Gastrocnemius medialis (tissue), 4 donors: Measurements from ENCODE around the gene RC3H2.

Source experiments
- CTCF ChIP-seq, 5 experiments: fragments of 450-650 bp in 3 of 5; fragments of 200-600 bp in 2 of 5; sonication (generic) in 2 of 5; IDR thresholded peaks in 4 of 5; conservative IDR thresholded peaks in 1 of 5; 1 replicate in 4 of 5; 2 replicates in 1 of 5; pipeline ENCODE4 v1.5.1; 2016 to 2019; ENCODE audit warnings: antibody characterized with exemption in 5 of 5, mild to moderate bottlenecking in 3 of 5, moderate library complexity in 3 of 5
- POLR2A ChIP-seq, 2 donors: fragments of 450-650 bp; IDR thresholded peaks; one replicate each; pipeline ENCODE4 v1.6.1; 2017; ENCODE audit warnings: antibody characterized with exemption in 2 of 2, mild to moderate bottlenecking in 2 of 2, moderate library complexity in 2 of 2

DNA sequence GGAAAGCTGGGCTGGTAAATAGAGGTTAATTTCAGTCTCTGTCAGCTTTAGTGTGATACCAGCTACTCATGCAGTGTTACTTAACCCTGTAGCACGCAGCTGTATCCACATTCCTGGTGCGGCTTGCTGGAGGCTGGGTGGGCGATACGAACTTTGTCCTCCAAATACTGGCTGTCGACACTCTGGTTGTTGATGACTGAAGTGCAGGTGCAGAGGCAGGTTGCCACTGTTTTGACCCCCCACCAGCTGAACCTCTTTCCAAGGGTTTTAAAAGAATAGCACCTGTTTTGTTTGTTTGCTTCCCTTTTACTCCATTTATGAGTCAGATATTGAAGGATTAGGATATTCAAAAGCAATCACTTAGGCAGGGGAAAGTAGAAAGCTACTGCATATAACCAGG, 31.3 kb upstream of the RC3H2 start:
- TF ChIP-seq CTCF (IDR thresholded peaks at IDR 0.05 in 4 of 5, conservative IDR thresholded peaks at IDR 0.05 in 1 of 5) (no peak), POLR2A (IDR thresholded peaks at IDR 0.05) (no peak)
